Smooth muscle cell (in vitro differentiated cells): ENCODE results near the gene LDHB. TPM values are rescaled to one million over a fixed set of nuclear protein-coding genes. Genes with fewer than 3 reads are reported as not detected.
A peak's percentile ranks its signal among the peaks of the same experiment; 100 is the strongest.

Experiments used
- DNase-seq: peaks from one replicate; lab custom pipeline; 2025; ENCODE audit not compliant: unreplicated experiment; lab: John Stamatoyannopoulos, UW
- H2AFZ ChIP-seq: fragments of 200-600 bp; sonication (generic); 2 replicates; pipeline ENCODE4 v1.6.0; 2016; ENCODE audit warnings: antibody characterized with exemption, low read depth, mild to moderate bottlenecking
- H3F3A ChIP-seq: fragments of 200-600 bp; sonication (generic); 2 replicates; pipeline ENCODE4 v1.6.0; 2017; ENCODE audit warnings: antibody characterized with exemption, low read depth
- H3K27ac ChIP-seq: fragments of 200-600 bp; sonication (generic); 2 replicates; pipeline ENCODE4 v1.5.1; 2016; ENCODE audit warnings: low read depth, mild to moderate bottlenecking
- H3K27me3 ChIP-seq: fragments of 200-600 bp; sonication (generic); 2 replicates; pipeline ENCODE4 v1.6.1; 2016; ENCODE audit warnings: low read depth, mild to moderate bottlenecking
- H3K36me3 ChIP-seq: fragments of 200-600 bp; sonication (generic); 2 replicates; pipeline ENCODE4 v1.5.1; 2016; ENCODE audit warnings: low read depth
- H3K4me1 ChIP-seq: fragments of 200-600 bp; sonication (generic); 2 replicates; pipeline ENCODE4 v1.5.1; 2016; ENCODE audit warnings: low read depth
- H3K4me2 ChIP-seq: fragments of 200-600 bp; sonication (generic); 2 replicates; pipeline ENCODE4 v1.6.0; 2016; ENCODE audit warnings: mild to moderate bottlenecking
- H3K4me3 ChIP-seq: fragments of 200-600 bp; sonication (generic); 2 replicates; pipeline ENCODE4 v1.5.1; 2016; ENCODE audit warnings: mild to moderate bottlenecking
- H3K79me2 ChIP-seq: fragments of 200-600 bp; sonication (generic); 2 replicates; pipeline ENCODE4 v1.6.0; 2016; ENCODE audit warnings: low read depth, mild to moderate bottlenecking
- H3K9ac ChIP-seq: fragments of 200-600 bp; sonication (generic); 2 replicates; pipeline ENCODE4 v1.6.0; 2016; ENCODE audit warnings: low read depth
- H3K9me3 ChIP-seq: fragments of 200-600 bp; sonication (generic); replicated peaks from 2 replicates; pipeline ENCODE4 v1.5.1; 2016; ENCODE audit warnings: low read depth
- H4K20me1 ChIP-seq: fragments of 200-600 bp; sonication (generic); 2 replicates; pipeline ENCODE4 v1.6.0; 2016; ENCODE audit warnings: low read depth
- CTCF ChIP-seq: fragments of 200-600 bp; sonication (generic); IDR thresholded peaks from 2 replicates; pipeline ENCODE4 v1.5.1; 2017; ENCODE audit warnings: borderline replicate concordance, mild to moderate bottlenecking, antibody characterized with exemption; ENCODE audit not compliant: insufficient read depth, poor library complexity, severe bottlenecking
- WGBS: methylation state at CpG from one replicate; pipeline ENCODE4 v1.1.7; 2016; ENCODE audit warnings: low lambda C conversion rate; 5-methylcytosine and 5-hydroxymethylcytosine counted together
- polyA plus RNA-seq: library from polyadenylated mRNA; unstranded; fragments of >200 nt; fragmentation: Nextera tagmentation; extraction: Ambion mirVana; gene quantifications from 2 replicates; pipeline ENCODE4 v1.2.1, GENCODE V29; 2016
- total RNA-seq: library from RNA; depleted of rRNA; stranded (reverse); fragments of >200 nt; gene quantifications from 2 replicates; pipeline ENCODE4 v1.2.3, GENCODE V29; 2014

LDHB gene
- total and polyA plus RNA-seq, 2 experiments from 2014 or later = 328 to 427 TPM

GRCh38 chr12:21613931-21614330 is 43.7 kb downstream of the LDHB start:
- no peaks in the 10 kb centered on the region for H3K79me2 ChIP-seq
- H3K4me3 ChIP-seq = no peak overlapping the region
- no peak overlapping the region for H2AFZ ChIP-seq
- no peaks in the 10 kb centered on the region for H4K20me1 ChIP-seq
- H3K27ac ChIP-seq = no peak overlapping the region
- no peak overlapping the region for H3K4me2 ChIP-seq
- H3K9ac ChIP-seq = no peak overlapping the region
- WGBS = 52% methylated on average over 2 of the region's 2 CpGs
- TF ChIP-seq CTCF = peak; percentile 10
- no peaks in the 10 kb centered on the region for H3F3A ChIP-seq
- H3K27me3 ChIP-seq = no peaks in the 10 kb centered on the region
- no peaks in the 10 kb centered on the region for H3K36me3 ChIP-seq
- H3K4me1 ChIP-seq = no peaks in the 10 kb centered on the region
- no peaks in the 10 kb centered on the region for H3K9me3 ChIP-seq
- DNase-seq = no peak

- TF ChIP-seq CTCF = no peak
- Histone ChIP-seq H2AFZ (no peak overlapping the region), H3K79me2 (no peaks in the 10 kb centered on the region), H3K4me3 (no peak overlapping the region), H3K36me3 (no peaks in the 10 kb centered on the region), H3F3A (no peaks in the 10 kb centered on the region), H3K9me3 (no peaks in the 10 kb centered on the region), H3K4me1 (no peaks in the 10 kb centered on the region), H3K27ac (no peak overlapping the region), H3K9ac (no peak overlapping the region), H4K20me1 (no peaks in the 10 kb centered on the region), H3K4me2 (no peak overlapping the region), H3K27me3 (no peaks in the 10 kb centered on the region)
- no peak for DNase-seq
Measured at GRCh38 chr12:21608196-21608595, 49.4 kb downstream of the LDHB start.

- 89% methylated on average over 2 of the region's 2 CpGs for WGBS
- Histone ChIP-seq H3K36me3 (no peaks in the 10 kb centered on the region), H3K27me3 (no peaks in the 10 kb centered on the region), H4K20me1 (no peaks in the 10 kb centered on the region), H3K4me1 (no peaks in the 10 kb centered on the region), H2AFZ (no peak overlapping the region), H3K79me2 (no peaks in the 10 kb centered on the region), H3F3A (no peaks in the 10 kb centered on the region), H3K4me3 (no peak overlapping the region), H3K9me3 (no peaks in the 10 kb centered on the region), H3K27ac (no peak overlapping the region), H3K9ac (no peak overlapping the region), H3K4me2 (no peak overlapping the region)
- DNase-seq = no peak
- peak; percentile 12 for TF ChIP-seq CTCF
Measured at GRCh38 chr12:21607701-21608100, 49.9 kb downstream of the LDHB start.

GRCh38 chr12:21606175-21606574 is 51.5 kb downstream of the LDHB start:
- no peaks in the 10 kb centered on the region for H3K36me3 ChIP-seq
- no peaks in the 10 kb centered on the region for H3K27me3 ChIP-seq
- no peak for DNase-seq
- no peaks in the 10 kb centered on the region for H3K9me3 ChIP-seq
- 79% methylated on average over 1 of the region's 1 CpG for WGBS
- no peak overlapping the region for H3K4me3 ChIP-seq
- H3K79me2 ChIP-seq = no peaks in the 10 kb centered on the region
- no peak overlapping the region for H3K4me2 ChIP-seq
- no peak for TF ChIP-seq CTCF
- no peaks in the 10 kb centered on the region for H4K20me1 ChIP-seq
- H3K4me1 ChIP-seq = no peaks in the 10 kb centered on the region
- no peak overlapping the region for H3K27ac ChIP-seq
- H3F3A ChIP-seq = no peaks in the 10 kb centered on the region
- H2AFZ ChIP-seq = no peak overlapping the region
- H3K9ac ChIP-seq = no peak overlapping the region
